GM12878 (cell line): ENCODE results near the gene FRAS1. TPM values are rescaled to one million over a fixed set of nuclear protein-coding genes. Genes with fewer than 3 reads are reported as not detected.
A peak's percentile ranks its signal among the peaks of the same experiment; 100 is the strongest.

Experiments used
- EP300 ChIP-seq, 2 experiments: fragments of 150-350 bp in 1 of 2; IDR thresholded peaks; 2 replicates each; pipeline ENCODE4 v1.6.1; 2011 to 2012; ENCODE audit warnings: low read depth in 2 of 2, low read length in 2 of 2, borderline replicate concordance in 1 of 2, improper control_type of control experiment in 1 of 2, inconsistent platforms in 1 of 2; ENCODE audit not compliant: control insufficient read depth in 1 of 2
- ETV6 ChIP-seq, 2 experiments: fragments of 450-650 bp in 1 of 2; IDR thresholded peaks in 1 of 2; conservative IDR thresholded peaks in 1 of 2; 2 replicates each; pipeline ENCODE4 v1.6.1; 2014; ENCODE audit warnings: antibody characterized with exemption in 1 of 2, borderline replicate concordance in 1 of 2, low read depth in 1 of 2, mild to moderate bottlenecking in 1 of 2, moderate library complexity in 1 of 2
- EZH2 ChIP-seq: IDR thresholded peaks from 2 replicates; pipeline ENCODE4 v1.6.1; 2012; ENCODE audit warnings: low read depth, mild to moderate bottlenecking, control low read depth, inconsistent platforms, low read length, borderline replicate concordance; ENCODE audit not compliant: control insufficient read depth
- HCFC1 ChIP-seq: fragments of 150-350 bp; IDR thresholded peaks from 2 replicates; pipeline ENCODE4 v1.6.1; 2014; ENCODE audit warnings: low read length
- MEF2B ChIP-seq: fragments of 450-650 bp; IDR thresholded peaks from 2 replicates; pipeline ENCODE4 v1.6.1; 2018; ENCODE audit warnings: mild to moderate bottlenecking, moderate library complexity; ENCODE audit not compliant: partially characterized antibody, poor library complexity, severe bottlenecking
- MTA2 ChIP-seq: fragments of 450-650 bp; IDR thresholded peaks from 2 replicates; pipeline ENCODE4 v1.6.1; 2016; ENCODE audit warnings: low read depth, mild to moderate bottlenecking, moderate library complexity
- MYB ChIP-seq: fragments of 150-350 bp; IDR thresholded peaks from 2 replicates; pipeline ENCODE4 v1.6.1; 2014; ENCODE audit warnings: mild to moderate bottlenecking, low read depth, low read length, borderline replicate concordance
- NFXL1 ChIP-seq: fragments of 450-650 bp; IDR thresholded peaks from 2 replicates; pipeline ENCODE4 v1.6.1; 2017; ENCODE audit warnings: antibody characterized with exemption, mild to moderate bottlenecking, borderline replicate concordance
- RAD21 ChIP-seq: IDR thresholded peaks from 2 replicates; pipeline ENCODE4 v1.6.1; 2011; ENCODE audit warnings: mild to moderate bottlenecking, low read depth, low read length, moderate library complexity; ENCODE audit not compliant: insufficient read depth
- WRNIP1 ChIP-seq: IDR thresholded peaks from 2 replicates; pipeline ENCODE4 v1.6.1; 2011; ENCODE audit warnings: low read depth, low read length, improper control_type of control experiment, borderline replicate concordance
- ZNF24 ChIP-seq: fragments of 450-650 bp; IDR thresholded peaks from 2 replicates; pipeline ENCODE4 v1.6.1; 2017; ENCODE audit warnings: antibody characterized with exemption, mild to moderate bottlenecking
- polyA plus RNA-seq, 11 experiments: library from polyadenylated mRNA; depleted of rRNA in 4 of 11; unstranded in 6 of 11; stranded (reverse) in 5 of 11; fragments of >200 nt; fragmentation: Nextera tagmentation in 4 of 11; fragmentation: Illumina TruSeq in 1 of 11; extraction: Ambion mirVana in 4 of 11; extraction: Trizol in 1 of 11; gene quantifications; 1 replicate in 1 of 11; 2 replicates in 10 of 11; pipeline versions ENCODE4 v1.2.1 to v1.2.3, GENCODE V29; 2011 to 2016; ENCODE audit warnings: inconsistent platforms in 2 of 11, missing spikeins in 2 of 11, low read depth in 1 of 11
- total RNA-seq, 4 experiments: library from RNA; depleted of rRNA in 3 of 4; stranded (reverse); fragments of >200 nt in 3 of 4; fragmentation: Illumina TruSeq in 1 of 4; extraction: Trizol in 1 of 4; gene quantifications; 2 replicates each; pipeline versions ENCODE4 v1.2.1 to v1.2.3, GENCODE V29; 2013 to 2021
- TF ChIP-seq, protein P1 (sequence below): IDR thresholded peaks from 2 replicates; pipeline ENCODE4 v1.6.1; 2011; ENCODE audit warnings: low read depth, mild to moderate bottlenecking, low read length, moderate library complexity, borderline replicate concordance; ENCODE audit errors: extremely low read depth
- TF ChIP-seq, protein P2 (sequence below): fragments of 450-650 bp; IDR thresholded peaks from 2 replicates; pipeline ENCODE4 v1.6.1; 2016; ENCODE audit warnings: mild to moderate bottlenecking, moderate library complexity, borderline replicate concordance
- TF ChIP-seq, protein P3 (sequence below): fragments of 450-650 bp; IDR thresholded peaks from 2 replicates; pipeline ENCODE4 v1.6.1; 2017; ENCODE audit warnings: low read depth, mild to moderate bottlenecking, moderate library complexity
- TF ChIP-seq, protein P4 (sequence below): fragments of 450-650 bp; IDR thresholded peaks from 2 replicates; pipeline ENCODE4 v1.6.1; 2017; ENCODE audit warnings: mild to moderate bottlenecking, moderate library complexity
- TF ChIP-seq, protein P5 (sequence below): IDR thresholded peaks from 2 replicates; pipeline ENCODE4 v1.6.1; 2012; ENCODE audit warnings: low read length, inconsistent platforms

FRAS1 gene
- total and polyA plus RNA-seq, 10 of the 15 experiments (the other 5 are each of a cell fraction or from before 2014, with no cell fraction given), result 0.08 to 11.7 (median 0.20) TPM

DNA sequence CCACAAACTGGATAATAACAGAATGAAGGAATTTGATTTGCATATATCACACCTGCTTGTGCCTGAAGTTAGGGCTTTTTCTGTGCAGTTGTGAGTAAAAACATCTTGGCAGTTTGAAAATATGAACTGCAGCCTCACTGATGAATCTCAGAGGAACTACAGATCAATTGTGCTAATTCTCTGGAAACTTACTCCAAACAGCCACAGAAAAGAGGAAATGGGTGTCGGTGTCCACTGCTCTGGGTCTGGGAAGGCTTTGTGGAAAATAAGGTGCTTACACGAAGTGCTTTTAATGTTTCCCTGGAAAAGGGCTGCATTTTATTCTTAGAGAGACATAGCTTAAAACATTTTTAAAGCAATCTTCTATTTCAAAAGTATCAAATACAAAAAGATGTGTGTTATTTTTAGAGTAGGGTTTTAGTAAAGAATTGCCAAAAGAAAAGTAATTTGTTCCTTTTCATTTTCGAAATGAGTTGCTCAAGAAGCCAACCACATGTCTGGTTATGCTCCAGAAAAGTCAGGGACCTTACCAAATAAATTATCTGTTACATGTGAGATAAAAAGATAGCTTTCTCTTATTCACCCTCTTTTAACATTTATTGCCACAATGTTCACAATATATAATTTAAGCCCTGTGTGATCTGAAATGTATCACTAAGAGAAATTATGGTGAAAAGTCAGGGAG, 240.1 kb downstream of the FRAS1 start (continued):
- TF ChIP-seq EP300 (IDR thresholded peaks at IDR 0.05; ENCODE audit: borderline replicate concordance in 1 of 2, control insufficient read depth in 1 of 2, low read depth in 2 of 2, low read length in 2 of 2) (0 out of 4 replicates have a peak, but pooled peaks of 1 of the 2 experiments have one; percentile 29), ETV6 (conservative IDR thresholded peaks at IDR 0.05 in 1 of 2, IDR thresholded peaks at IDR 0.05 in 1 of 2; ENCODE audit: borderline replicate concordance in 1 of 2, low read depth in 1 of 2) (no peak), MEF2B (peak; percentile 33), RAD21 (no peak), MYB (no peak), ZNF24 (no peak), HCFC1 (no peak), EZH2 (no peak), NFXL1 (no peak), WRNIP1 (no peak), MTA2 (peak; percentile 64)
- TF ChIP-seq, protein P1, sequence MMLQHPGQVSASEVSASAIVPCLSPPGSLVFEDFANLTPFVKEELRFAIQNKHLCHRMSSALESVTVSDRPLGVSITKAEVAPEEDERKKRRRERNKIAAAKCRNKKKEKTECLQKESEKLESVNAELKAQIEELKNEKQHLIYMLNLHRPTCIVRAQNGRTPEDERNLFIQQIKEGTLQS, result no peak
- TF ChIP-seq, protein P2, sequence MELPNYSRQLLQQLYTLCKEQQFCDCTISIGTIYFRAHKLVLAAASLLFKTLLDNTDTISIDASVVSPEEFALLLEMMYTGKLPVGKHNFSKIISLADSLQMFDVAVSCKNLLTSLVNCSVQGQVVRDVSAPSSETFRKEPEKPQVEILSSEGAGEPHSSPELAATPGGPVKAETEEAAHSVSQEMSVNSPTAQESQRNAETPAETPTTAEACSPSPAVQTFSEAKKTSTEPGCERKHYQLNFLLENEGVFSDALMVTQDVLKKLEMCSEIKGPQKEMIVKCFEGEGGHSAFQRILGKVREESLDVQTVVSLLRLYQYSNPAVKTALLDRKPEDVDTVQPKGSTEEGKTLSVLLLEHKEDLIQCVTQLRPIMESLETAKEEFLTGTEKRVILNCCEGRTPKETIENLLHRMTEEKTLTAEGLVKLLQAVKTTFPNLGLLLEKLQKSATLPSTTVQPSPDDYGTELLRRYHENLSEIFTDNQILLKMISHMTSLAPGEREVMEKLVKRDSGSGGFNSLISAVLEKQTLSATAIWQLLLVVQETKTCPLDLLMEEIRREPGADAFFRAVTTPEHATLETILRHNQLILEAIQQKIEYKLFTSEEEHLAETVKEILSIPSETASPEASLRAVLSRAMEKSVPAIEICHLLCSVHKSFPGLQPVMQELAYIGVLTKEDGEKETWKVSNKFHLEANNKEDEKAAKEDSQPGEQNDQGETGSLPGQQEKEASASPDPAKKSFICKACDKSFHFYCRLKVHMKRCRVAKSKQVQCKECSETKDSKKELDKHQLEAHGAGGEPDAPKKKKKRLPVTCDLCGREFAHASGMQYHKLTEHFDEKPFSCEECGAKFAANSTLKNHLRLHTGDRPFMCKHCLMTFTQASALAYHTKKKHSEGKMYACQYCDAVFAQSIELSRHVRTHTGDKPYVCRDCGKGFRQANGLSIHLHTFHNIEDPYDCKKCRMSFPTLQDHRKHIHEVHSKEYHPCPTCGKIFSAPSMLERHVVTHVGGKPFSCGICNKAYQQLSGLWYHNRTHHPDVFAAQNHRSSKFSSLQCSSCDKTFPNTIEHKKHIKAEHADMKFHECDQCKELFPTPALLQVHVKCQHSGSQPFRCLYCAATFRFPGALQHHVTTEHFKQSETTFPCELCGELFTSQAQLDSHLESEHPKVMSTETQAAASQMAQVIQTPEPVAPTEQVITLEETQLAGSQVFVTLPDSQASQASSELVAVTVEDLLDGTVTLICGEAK, result no peak
- TF ChIP-seq, protein P3, sequence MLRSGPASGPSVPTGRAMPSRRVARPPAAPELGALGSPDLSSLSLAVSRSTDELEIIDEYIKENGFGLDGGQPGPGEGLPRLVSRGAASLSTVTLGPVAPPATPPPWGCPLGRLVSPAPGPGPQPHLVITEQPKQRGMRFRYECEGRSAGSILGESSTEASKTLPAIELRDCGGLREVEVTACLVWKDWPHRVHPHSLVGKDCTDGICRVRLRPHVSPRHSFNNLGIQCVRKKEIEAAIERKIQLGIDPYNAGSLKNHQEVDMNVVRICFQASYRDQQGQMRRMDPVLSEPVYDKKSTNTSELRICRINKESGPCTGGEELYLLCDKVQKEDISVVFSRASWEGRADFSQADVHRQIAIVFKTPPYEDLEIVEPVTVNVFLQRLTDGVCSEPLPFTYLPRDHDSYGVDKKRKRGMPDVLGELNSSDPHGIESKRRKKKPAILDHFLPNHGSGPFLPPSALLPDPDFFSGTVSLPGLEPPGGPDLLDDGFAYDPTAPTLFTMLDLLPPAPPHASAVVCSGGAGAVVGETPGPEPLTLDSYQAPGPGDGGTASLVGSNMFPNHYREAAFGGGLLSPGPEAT, result peak; percentile 68
- TF ChIP-seq, protein P4, sequence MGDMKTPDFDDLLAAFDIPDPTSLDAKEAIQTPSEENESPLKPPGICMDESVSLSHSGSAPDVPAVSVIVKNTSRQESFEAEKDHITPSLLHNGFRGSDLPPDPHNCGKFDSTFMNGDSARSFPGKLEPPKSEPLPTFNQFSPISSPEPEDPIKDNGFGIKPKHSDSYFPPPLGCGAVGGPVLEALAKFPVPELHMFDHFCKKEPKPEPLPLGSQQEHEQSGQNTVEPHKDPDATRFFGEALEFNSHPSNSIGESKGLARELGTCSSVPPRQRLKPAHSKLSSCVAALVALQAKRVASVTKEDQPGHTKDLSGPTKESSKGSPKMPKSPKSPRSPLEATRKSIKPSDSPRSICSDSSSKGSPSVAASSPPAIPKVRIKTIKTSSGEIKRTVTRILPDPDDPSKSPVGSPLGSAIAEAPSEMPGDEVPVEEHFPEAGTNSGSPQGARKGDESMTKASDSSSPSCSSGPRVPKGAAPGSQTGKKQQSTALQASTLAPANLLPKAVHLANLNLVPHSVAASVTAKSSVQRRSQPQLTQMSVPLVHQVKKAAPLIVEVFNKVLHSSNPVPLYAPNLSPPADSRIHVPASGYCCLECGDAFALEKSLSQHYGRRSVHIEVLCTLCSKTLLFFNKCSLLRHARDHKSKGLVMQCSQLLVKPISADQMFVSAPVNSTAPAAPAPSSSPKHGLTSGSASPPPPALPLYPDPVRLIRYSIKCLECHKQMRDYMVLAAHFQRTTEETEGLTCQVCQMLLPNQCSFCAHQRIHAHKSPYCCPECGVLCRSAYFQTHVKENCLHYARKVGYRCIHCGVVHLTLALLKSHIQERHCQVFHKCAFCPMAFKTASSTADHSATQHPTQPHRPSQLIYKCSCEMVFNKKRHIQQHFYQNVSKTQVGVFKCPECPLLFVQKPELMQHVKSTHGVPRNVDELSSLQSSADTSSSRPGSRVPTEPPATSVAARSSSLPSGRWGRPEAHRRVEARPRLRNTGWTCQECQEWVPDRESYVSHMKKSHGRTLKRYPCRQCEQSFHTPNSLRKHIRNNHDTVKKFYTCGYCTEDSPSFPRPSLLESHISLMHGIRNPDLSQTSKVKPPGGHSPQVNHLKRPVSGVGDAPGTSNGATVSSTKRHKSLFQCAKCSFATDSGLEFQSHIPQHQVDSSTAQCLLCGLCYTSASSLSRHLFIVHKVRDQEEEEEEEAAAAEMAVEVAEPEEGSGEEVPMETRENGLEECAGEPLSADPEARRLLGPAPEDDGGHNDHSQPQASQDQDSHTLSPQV, result no peak
- TF ChIP-seq, protein P5, sequence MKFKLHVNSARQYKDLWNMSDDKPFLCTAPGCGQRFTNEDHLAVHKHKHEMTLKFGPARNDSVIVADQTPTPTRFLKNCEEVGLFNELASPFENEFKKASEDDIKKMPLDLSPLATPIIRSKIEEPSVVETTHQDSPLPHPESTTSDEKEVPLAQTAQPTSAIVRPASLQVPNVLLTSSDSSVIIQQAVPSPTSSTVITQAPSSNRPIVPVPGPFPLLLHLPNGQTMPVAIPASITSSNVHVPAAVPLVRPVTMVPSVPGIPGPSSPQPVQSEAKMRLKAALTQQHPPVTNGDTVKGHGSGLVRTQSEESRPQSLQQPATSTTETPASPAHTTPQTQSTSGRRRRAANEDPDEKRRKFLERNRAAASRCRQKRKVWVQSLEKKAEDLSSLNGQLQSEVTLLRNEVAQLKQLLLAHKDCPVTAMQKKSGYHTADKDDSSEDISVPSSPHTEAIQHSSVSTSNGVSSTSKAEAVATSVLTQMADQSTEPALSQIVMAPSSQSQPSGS, result no peak
